ENCODE measurements around the gene ESRRB.

DNA sequence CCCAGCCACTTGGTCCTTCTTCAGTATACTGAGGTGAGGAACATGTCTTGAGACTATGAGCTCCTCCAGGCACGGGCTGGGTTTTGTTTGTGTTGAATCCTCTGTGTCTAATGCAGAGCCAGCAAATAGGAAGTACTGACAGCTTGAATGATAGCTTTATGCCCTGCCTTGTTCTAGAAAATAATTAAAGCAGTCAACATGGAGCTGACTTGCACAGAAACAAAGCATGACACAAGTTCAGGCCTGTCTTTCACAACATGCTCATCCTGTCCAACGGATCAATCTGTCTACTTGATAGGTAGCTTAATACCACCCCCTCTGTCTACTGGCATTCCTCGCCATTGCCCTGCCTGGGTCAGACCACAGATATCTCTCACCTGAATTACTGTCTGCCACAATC lies 140.9 kb downstream of the ESRRB start:
- TF ChIP-seq, protein P1, sequence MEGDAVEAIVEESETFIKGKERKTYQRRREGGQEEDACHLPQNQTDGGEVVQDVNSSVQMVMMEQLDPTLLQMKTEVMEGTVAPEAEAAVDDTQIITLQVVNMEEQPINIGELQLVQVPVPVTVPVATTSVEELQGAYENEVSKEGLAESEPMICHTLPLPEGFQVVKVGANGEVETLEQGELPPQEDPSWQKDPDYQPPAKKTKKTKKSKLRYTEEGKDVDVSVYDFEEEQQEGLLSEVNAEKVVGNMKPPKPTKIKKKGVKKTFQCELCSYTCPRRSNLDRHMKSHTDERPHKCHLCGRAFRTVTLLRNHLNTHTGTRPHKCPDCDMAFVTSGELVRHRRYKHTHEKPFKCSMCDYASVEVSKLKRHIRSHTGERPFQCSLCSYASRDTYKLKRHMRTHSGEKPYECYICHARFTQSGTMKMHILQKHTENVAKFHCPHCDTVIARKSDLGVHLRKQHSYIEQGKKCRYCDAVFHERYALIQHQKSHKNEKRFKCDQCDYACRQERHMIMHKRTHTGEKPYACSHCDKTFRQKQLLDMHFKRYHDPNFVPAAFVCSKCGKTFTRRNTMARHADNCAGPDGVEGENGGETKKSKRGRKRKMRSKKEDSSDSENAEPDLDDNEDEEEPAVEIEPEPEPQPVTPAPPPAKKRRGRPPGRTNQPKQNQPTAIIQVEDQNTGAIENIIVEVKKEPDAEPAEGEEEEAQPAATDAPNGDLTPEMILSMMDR (IDR thresholded peaks at IDR 0.05): no peak
- TF ChIP-seq POLR2A (IDR thresholded peaks at IDR 0.05): no peak

Measured in breast epithelium (tissue), 3 donors.